ENCODE measurements around the gene HOMER2.
A peak's percentile ranks its signal among the peaks of the same experiment; 100 is the strongest.

The HOMER2 gene

GRCh38 chr15:82992436-82992998 is 40.0 kb upstream of the HOMER2 start:
- no peak overlapping the region for H3K4me3 ChIP-seq (ENCODE audit: low read depth, low read length)
- TF ChIP-seq CTCF (IDR thresholded peaks at IDR 0.05; ENCODE audit: low read depth, low read length) = no peak

GRCh38 chr15:82986442-82986780 is 33.9 kb upstream of the HOMER2 start:
- H3K4me3 ChIP-seq (ENCODE audit: low read depth, low read length) = peak overlapping the region; percentile 98
- no peak for TF ChIP-seq CTCF (IDR thresholded peaks at IDR 0.05; ENCODE audit: low read depth, low read length)

- TF ChIP-seq CTCF (IDR thresholded peaks at IDR 0.05; ENCODE audit: low read depth, low read length) = no peak
- H3K4me3 ChIP-seq (ENCODE audit: low read depth, low read length) = peak within 1 kb of the TSS; percentile 98
Measured at GRCh38 chr15:82985688-82986441, 33.3 kb upstream of the HOMER2 start, which contains the start of gene RAMAC. TSS of gene RAMAC (plus strand) at chr15:82986210. CDS start at chr15:82989019, 2,809 bp downstream.

GRCh38 chr15:82980981-82981380 is 28.5 kb upstream of the HOMER2 start:
- H3K4me3 ChIP-seq (ENCODE audit: low read depth, low read length) = no peak overlapping the region
- no peak for TF ChIP-seq CTCF (IDR thresholded peaks at IDR 0.05; ENCODE audit: low read depth, low read length)

GRCh38 chr15:82979726-82980125 is 27.2 kb upstream of the HOMER2 start:
- no peak for TF ChIP-seq CTCF (IDR thresholded peaks at IDR 0.05; ENCODE audit: low read depth, low read length)
- no peak overlapping the region for H3K4me3 ChIP-seq (ENCODE audit: low read depth, low read length)

- H3K4me3 ChIP-seq (ENCODE audit: low read depth, low read length) = no peak overlapping the region
- TF ChIP-seq CTCF (IDR thresholded peaks at IDR 0.05; ENCODE audit: low read depth, low read length) = no peak
Measured at GRCh38 chr15:82978438-82978837, 25.9 kb upstream of the HOMER2 start.

- H3K4me3 ChIP-seq (ENCODE audit: low read depth, low read length) = no peak overlapping the region
Measured at GRCh38 chr15:82977076-82977475, 24.6 kb upstream of the HOMER2 start.

More at GRCh38 chr15:82977076-82977475, 24.6 kb upstream of the HOMER2 start:
- no peak for TF ChIP-seq CTCF (IDR thresholded peaks at IDR 0.05; ENCODE audit: low read depth, low read length)
